GM18858 (cell line): Measurements from ENCODE around the gene PORCN.

ENCODE experiments used
- ATAC-seq: cut with Tn5 transposase; IDR thresholded peaks from one replicate; pipeline ENCODE4 v1.9.1; 2021; ENCODE audit not compliant: unreplicated experiment

The PORCN gene

DNA sequence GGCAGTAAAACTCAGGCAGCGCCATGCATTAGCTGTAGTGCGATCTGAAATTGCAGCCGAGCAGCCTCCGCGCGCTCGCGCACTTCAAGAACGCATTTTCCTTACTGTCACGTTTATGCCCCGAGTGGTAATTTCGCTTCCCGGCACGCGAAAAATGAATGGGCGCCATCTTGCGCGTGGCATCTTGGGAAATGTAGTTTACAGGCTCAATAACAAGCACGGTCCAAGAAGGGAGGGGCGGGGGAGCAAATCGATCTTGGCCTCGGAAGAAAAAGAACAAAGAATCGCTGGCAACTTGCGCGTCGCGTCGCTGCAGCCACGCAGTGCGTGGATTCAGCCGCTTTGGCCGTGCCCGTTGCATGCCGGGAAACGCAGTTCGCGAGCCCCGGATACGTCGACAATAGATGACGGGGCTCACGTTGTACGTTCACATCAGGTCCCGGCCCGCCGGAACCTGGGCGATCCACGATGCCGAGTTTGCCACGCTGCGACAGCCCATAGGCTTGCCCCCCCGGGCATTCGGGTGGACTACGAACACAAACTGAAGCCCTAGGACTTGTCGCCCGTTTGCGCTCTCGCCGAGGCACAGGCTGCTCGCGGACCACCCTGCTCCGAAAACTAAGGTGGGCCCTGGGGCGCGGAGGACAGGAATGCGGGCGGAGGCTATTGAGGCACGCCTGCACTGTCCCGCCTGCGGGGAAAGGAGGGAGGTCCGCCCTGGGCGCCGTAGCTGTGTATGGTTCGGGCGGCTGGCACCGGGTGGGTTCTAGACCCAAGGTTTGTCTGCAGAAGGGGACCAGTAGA, 32.8 kb upstream of the PORCN start, which contains the start of gene FTSJ1:
Gene FTSJ1 (plus strand): TSS at position 426 of the 804 bp plus-strand sequence. CDS start 1,849 bp downstream, outside the sequence.
- ATAC-seq, result peak; percentile 88

GRCh38 chrX:48476919-48477318, 31.9 kb upstream of the PORCN start:
- no peak for ATAC-seq

- ATAC-seq, result no peak
Measured at GRCh38 chrX:48477960-48478755, 30.6 kb upstream of the PORCN start.

GRCh38 chrX:48478806-48479205, 30.0 kb upstream of the PORCN start:
- ATAC-seq, result no peak

DNA sequence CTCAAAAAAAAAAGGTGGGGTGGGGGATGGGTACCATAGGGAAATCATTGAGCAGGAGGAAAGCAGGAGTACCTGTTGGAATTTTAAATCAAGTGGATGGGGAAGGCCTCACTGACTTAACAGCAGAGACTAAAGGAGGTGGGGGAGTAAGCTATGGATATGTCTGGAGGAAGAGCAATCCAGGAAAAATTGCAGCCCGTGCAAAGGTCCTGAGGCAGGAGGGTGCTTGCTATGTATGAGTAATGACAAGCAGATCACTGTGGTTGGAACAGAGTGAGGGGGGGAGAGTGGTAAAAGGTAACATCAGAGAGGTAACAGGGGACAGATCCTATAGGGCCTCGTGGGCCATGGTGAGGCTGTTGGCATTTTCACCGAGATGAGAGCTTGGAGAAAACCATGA, 28.6 kb upstream of the PORCN start:
- ATAC-seq, result no peak

DNA sequence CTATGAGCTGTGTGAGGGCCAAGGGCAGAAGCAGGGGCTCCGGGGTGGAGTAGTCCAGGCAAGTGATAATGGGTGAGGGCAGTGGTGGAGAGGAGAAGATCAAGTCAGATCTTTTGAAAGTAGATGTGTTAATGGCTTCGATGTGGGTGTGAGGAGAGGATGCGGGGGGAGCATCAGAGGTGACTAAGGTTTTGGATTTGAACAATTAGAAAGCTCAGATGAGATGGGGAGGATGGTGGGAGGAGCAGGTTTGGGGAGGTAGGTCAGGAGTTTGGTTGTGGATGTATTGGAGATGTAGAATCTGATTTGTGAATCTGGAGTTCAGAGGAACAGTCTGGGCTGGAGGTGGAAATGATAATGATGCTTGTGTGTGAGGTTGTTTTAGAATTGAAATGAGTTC, 28.2 kb upstream of the PORCN start:
- no peak for ATAC-seq

- ATAC-seq, result no peak
Measured at GRCh38 chrX:48482526-48482925, 26.3 kb upstream of the PORCN start.

DNA sequence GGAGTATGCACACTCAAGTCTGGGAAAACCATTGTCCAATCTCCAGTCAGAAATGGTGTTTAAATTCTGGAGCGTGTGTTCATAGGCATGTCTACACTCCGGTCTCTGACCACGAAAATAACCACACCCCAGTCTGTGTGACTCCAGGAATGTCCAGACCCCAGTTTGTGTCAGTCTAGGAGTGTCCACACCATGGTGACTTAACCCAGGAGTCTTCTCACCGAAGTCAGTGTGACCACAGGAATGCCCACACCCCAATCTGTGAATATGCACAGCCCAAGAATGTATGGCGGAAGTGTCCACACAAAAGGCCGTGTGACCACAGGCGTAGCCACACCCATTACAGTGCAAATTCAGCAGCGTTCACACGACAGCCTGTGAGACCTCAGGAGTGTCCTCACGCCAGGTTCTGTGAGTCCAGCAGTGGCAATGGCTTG, 21.4 kb upstream of the PORCN start:
- no peak for ATAC-seq

DNA sequence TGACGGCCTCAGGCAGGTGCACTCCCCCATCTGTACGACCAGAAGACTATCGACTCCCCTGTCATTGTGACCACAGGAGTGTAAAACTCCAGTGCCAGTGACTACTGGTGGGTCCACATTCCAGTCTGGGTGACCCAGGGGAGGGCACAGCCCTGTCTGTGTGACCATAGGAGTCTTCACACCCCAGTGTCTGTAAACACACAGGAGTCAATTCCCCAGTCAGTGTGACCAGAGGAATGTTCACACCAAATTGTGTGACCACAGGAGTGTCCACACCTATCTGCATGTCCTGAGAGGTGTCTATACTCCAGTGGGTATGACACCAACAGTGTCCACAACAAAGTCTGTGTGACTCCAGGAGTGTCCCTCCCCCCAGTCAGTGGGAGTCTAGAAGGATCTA, 20.8 kb upstream of the PORCN start:
- no peak for ATAC-seq

DNA sequence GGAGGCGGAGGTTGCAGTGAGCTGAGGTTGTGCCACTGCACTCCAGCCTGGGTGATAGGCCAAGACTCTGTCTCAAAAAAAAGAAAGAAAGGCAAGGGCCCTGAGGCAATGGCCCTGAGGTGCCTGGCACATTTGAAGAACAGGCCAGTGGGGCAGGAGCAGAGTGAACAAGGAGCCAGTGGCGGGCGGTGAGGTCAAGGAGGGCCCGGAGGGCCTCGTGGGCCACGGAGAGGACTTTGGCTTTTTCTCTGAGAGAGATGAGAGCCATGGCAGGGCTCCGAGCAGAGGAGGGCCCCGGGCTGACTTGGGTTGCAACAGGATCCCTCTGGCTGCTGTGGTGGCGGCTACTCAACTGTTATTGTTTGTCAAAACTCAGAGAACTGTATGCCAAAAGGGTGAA, 19.5 kb upstream of the PORCN start:
- ATAC-seq, result no peak

DNA sequence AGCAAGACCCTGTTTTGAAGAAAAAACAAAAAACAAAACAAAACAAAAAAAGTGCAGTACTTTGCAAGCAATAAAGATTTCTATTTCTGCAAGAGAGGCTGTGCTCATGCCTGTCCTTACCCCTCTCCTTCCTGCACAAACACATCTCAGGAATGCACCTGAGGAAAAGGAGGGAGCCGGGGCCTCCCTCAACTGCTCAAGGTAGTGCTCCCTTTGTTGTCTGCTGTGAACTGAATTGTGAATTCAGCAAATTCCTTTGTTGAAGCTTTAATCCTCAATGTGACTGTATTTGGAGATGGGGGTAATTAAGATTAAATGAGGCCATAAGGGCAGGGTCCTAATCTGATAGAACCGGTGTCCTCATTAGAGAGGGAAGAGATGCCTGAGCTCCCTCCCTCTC, 18.9 kb upstream of the PORCN start:
- ATAC-seq, result no peak

DNA sequence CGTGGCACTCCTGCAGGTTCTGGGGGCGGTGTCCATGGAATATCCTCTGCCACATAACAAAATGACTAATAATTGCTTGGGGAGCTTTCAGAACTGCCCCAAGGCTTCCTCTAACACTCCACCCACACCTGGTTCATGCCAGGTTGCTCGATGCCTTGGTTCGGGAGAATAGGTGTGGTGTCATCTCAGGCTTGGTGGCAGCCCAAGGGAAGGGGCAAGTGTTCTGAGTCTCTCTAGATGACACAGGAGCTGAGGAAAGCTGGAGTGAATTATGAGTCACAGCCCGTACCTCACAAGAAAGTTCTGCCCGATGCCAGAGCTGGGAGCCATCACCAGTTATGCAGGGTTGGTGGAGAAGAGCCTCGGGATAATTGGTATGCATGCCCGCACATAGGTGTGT, 18.1 kb upstream of the PORCN start:
- ATAC-seq, result no peak

DNA sequence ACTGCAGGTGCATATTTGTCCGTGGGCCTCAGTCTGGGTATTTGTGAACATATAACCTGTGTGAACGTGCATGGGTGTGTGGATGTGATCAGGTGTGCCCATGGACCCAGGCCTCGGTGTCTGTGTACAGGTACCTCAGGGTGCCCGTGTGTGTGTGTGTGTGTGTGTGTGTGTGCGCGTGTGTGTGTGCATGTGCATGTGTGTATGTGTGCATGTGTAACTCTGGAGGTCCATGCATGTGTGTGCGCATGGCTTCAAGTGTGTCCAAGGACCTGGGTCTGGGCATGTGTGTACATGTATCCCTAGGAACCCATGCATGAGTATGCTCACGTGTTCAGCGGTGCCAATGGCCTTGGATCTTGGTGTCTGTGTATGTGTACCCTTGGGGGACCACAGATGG, 17.0 kb upstream of the PORCN start:
- no peak for ATAC-seq

- ATAC-seq, result no peak
Measured at GRCh38 chrX:48492293-48492910, 16.4 kb upstream of the PORCN start.

GRCh38 chrX:48493890-48494364, 14.9 kb upstream of the PORCN start:
- ATAC-seq, result no peak

DNA sequence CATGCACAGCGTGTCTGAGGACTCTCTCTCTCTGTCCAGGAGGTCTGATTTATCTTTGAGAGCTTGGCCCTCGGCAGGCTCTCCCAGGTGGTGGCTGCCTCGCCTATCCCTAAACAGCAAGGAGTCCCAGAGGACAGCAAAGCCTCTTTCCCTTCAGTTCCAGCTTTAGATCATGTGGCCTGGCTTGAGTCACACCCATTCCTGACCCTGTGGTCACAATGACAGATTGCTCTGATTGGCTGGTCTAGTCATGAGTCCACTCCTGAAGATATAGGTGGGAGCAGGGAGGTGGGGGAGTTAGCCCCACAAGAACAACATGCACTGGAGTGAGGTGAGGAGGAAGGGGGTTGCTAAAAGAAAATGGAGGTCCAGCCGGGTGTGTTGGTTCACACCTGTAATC, 12.1 kb upstream of the PORCN start:
- no peak for ATAC-seq

GRCh38 chrX:48497871-48498270, 10.9 kb upstream of the PORCN start:
- ATAC-seq, result no peak

DNA sequence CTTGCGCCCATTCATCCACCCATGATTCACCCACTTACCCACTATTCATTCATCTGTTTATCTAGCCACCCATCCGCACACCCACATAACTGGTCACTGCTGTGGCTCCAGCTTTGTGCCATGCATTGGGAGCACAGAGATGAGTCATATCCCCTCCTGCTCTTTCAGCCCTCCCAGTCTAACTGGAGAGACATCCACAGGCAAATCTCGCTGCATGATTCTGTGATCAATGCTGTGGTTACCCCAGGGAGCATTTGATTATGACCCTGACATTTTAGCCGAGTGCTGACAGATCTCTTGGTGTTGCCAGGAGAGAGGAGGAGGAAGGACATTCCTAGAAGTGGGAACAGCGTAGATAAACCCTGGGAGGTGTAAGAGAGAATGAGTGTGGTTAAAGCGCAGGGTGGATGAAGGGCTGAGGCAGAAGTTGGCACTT, 10.4 kb upstream of the PORCN start:
- ATAC-seq, result no peak

DNA sequence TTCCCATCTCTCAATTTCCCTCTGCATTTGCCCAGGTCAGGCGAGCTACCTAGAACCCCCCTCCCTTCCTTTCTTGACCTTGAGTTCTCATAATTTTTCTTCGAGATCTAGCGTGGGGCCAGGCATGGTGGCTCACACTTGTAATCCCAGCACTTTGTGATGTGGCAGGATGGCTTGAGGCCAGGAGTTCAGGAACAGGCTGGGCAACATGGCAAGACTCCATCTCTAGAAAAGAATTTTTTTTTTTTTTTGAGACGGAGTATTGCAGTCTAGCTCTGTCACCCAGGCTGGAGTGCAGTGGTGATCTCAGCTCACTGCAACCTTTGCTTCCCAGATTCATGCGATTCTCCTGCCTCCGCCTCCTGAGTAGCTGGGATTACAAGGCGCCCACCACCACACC, 4.5 kb upstream of the PORCN start:
- ATAC-seq, result no peak

GRCh38 chrX:48505481-48505880, 3.3 kb upstream of the PORCN start:
- ATAC-seq, result no peak

GRCh38 chrX:48507246-48507645, 1.5 kb upstream of the PORCN start:
- no peak for ATAC-seq

DNA sequence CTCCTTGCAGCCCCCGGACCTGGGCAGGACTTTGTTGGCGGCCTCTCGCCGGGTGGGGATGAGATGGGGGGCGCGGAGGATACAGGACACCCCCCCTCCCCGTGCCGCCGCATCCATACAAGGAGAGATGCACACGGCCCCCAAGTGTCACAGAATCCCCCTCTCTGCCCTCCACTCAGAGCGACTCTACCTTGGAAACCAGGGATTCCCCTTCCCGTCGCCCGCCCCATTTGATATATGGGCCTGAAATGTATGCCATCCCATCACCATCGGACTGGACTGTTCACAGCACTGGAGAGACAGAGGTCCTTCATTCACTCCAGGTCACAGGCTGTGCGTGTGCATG, 426 bp downstream of the PORCN start:
- ATAC-seq, result no peak
